Uterine smooth muscle cell (primary cell): ENCODE results near the gene SMCO1. TPM values are rescaled to one million over a fixed set of nuclear protein-coding genes. Genes with fewer than 3 reads are reported as not detected.

Experiments used
- total RNA-seq: library from RNA; depleted of rRNA; stranded (reverse); fragments of >200 nt; gene quantifications from 2 replicates; pipeline ENCODE4 v1.2.3, GENCODE V29; 2014

Gene SMCO1
- total RNA-seq = not detected in 2 replicates

GRCh38 chr3:196514913-196515621, at the start of gene SMCO1:
TSS of gene SMCO1 (minus strand) at chr3:196515346. CDS start at chr3:196515209, 137 bp downstream.

GRCh38 chr3:196503196-196504076, 11.7 kb downstream of the SMCO1 start, which contains the start of gene RNF168:
TSS of gene RNF168 (minus strand) at chr3:196503768. CDS start at chr3:196503173, 595 bp downstream.

Other genes starting within 250 kb of the SMCO1 start
- gene PCYT1A, start 227.6 kb downstream of the SMCO1 start, total RNA-seq = 85.4 and 97.8 TPM in 2 replicates
- gene DYNLT2B, start 197.1 kb downstream of the SMCO1 start, total RNA-seq = 7.9 and 8.9 TPM in 2 replicates
- not detected in 2 replicates for gene TM4SF19, start 177.0 kb downstream of the SMCO1 start, total RNA-seq
- gene UBXN7, start 82.9 kb downstream of the SMCO1 start, total RNA-seq = 20.4 and 25.2 TPM in 2 replicates
- gene RNF168, start 11.6 kb downstream of the SMCO1 start, total RNA-seq = 19.0 and 24.1 TPM in 2 replicates
- gene WDR53, start 53.2 kb upstream of the SMCO1 start, total RNA-seq = 7.7 and 9.5 TPM in 2 replicates
- gene FBXO45, start 53.3 kb upstream of the SMCO1 start, total RNA-seq = 11.0 and 17.8 TPM in 2 replicates
- gene NRROS, start 124.3 kb upstream of the SMCO1 start, total RNA-seq = 2.2 and 3.0 TPM in 2 replicates
- gene CEP19, start 196.9 kb upstream of the SMCO1 start, total RNA-seq = 3.2 and 4.4 TPM in 2 replicates
- gene PIGX, start 197.0 kb upstream of the SMCO1 start, total RNA-seq = 19.6 and 35.7 TPM in 2 replicates
- 43.9 and 56.1 TPM in 2 replicates for gene PAK2, start 224.5 kb upstream of the SMCO1 start, total RNA-seq